ENCODE measurements around the gene SNAP25.

SNAP25 gene

DNA sequence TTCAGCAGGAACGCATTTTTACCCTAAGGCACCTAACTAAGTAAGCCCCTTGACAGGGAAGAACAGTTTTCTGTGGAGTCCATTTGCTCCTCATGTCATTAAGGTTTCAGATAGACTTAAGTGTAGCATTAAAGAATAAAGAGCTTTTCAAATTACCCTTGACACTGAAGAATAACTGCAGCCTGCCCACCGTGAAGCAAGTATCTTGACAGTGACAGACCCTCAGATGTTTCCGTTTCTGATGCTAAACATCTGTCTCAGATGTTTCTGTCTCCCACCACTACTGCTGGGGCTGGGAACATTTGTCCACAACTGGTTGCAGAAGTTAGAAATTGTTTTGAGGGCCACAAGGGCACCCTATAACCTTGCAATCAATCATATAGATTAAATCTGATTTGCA lies 50.0 kb downstream of the SNAP25 start (continued):
- TF ChIP-seq, protein P1, sequence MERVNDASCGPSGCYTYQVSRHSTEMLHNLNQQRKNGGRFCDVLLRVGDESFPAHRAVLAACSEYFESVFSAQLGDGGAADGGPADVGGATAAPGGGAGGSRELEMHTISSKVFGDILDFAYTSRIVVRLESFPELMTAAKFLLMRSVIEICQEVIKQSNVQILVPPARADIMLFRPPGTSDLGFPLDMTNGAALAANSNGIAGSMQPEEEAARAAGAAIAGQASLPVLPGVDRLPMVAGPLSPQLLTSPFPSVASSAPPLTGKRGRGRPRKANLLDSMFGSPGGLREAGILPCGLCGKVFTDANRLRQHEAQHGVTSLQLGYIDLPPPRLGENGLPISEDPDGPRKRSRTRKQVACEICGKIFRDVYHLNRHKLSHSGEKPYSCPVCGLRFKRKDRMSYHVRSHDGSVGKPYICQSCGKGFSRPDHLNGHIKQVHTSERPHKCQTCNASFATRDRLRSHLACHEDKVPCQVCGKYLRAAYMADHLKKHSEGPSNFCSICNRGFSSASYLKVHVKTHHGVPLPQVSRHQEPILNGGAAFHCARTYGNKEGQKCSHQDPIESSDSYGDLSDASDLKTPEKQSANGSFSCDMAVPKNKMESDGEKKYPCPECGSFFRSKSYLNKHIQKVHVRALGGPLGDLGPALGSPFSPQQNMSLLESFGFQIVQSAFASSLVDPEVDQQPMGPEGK (tag by site-specific recombination; IDR thresholded peaks at IDR 0.05) = no peak
- TF ChIP-seq ZNF2 (tag by site-specific recombination; IDR thresholded peaks at IDR 0.05) = no peak
- TF ChIP-seq, protein P2, sequence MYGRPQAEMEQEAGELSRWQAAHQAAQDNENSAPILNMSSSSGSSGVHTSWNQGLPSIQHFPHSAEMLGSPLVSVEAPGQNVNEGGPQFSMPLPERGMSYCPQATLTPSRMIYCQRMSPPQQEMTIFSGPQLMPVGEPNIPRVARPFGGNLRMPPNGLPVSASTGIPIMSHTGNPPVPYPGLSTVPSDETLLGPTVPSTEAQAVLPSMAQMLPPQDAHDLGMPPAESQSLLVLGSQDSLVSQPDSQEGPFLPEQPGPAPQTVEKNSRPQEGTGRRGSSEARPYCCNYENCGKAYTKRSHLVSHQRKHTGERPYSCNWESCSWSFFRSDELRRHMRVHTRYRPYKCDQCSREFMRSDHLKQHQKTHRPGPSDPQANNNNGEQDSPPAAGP (tag by site-specific recombination; IDR thresholded peaks at IDR 0.05) = no peak
- TF ChIP-seq IKZF3 (tag by site-specific recombination; IDR thresholded peaks at IDR 0.05) = no peak

DNA sequence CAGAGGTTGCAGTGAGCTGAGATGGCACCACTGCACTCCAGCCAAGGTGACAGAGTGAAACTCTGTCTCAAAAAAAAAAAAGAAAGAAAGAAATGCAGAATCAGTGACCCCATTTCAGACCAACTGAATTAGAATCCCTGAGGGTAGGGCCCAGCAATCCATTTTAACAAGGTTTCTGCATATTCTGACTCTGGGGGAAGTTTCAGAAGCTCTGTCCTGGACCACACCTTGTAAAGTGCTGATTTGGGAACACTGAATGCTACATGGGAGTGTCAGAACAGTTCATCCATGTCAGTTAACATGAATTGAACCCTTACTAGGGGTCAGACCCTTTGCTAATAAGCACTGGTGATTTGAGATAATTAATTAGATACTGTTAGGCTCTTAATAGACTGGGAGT lies 52.0 kb downstream of the SNAP25 start:
- Histone ChIP-seq H3K4me1 (ENCODE audit: control insufficient read depth, insufficient read depth, low read length) (no peaks in the 10 kb centered on the region), H3K9me3 (ENCODE audit: control insufficient read depth, insufficient read depth, low read depth, low read length) (no peaks in the 10 kb centered on the region), H3K27ac (ENCODE audit: extremely low read depth, low read depth, low read length) (no peak overlapping the region), H3K4me3 (ENCODE audit: low read depth, low read length) (no peak overlapping the region), H3K36me3 (ENCODE audit: control insufficient read depth in 2 of 2, insufficient read depth in 1 of 2, low read length in 2 of 2) (no peaks in the 10 kb centered on the region)
- TF ChIP-seq ZIC2 (tag by site-specific recombination; IDR thresholded peaks at IDR 0.05) = no peak
- no peak for TF ChIP-seq ZNF621 (tag by site-specific recombination; IDR thresholded peaks at IDR 0.05)
- TF ChIP-seq, protein P3, sequence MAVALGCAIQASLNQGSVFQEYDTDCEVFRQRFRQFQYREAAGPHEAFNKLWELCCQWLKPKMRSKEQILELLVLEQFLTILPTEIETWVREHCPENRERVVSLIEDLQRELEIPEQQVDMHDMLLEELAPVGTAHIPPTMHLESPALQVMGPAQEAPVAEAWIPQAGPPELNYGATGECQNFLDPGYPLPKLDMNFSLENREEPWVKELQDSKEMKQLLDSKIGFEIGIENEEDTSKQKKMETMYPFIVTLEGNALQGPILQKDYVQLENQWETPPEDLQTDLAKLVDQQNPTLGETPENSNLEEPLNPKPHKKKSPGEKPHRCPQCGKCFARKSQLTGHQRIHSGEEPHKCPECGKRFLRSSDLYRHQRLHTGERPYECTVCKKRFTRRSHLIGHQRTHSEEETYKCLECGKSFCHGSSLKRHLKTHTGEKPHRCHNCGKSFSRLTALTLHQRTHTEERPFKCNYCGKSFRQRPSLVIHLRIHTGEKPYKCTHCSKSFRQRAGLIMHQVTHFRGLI (tag by site-specific recombination; IDR thresholded peaks at IDR 0.05) = no peak
- no peak for TF ChIP-seq SP3 (tag by site-specific recombination; IDR thresholded peaks at IDR 0.05)
- no peak for TF ChIP-seq GLIS1 (tag by site-specific recombination; IDR thresholded peaks at IDR 0.05)
- POLR2A ChIA-PET = no interaction called here
- CTCF ChIA-PET = no interaction called here

DNA sequence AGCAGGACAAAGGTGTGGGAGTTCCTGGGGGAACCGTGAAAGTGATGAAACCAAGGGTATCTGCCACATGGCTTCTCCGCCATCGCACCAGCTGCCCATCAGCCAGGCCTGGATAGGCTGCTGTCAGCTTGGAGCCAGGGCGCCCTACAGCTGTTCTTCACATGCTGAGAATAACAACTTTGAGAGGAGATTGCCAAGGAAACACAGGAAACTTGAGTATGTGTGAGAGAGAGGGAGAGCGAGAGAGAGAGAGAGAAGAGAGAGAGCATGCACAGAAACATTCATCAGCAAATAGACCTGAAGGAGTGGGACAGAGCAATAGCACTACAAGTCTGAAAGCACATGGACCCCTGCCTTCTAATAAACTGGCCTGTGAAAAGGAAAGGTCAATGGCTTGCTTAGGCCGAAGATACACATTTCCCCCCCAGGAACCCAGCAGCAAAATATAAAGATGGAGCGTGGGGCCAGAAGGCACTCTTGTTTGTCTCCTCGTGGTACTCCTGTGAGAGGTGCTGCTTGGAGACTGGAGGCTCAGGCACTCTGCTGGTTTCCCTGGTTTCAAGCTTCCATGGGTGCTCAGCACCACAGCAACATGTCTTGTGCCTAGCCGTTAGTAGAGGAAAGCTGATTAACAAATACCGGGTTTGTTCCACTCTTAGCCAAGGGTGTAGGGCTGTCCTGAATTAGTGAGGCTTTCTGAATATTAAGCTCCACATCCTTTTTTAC lies 53.0 kb downstream of the SNAP25 start:
- no peaks in the 10 kb centered on the region for H3K9me3 ChIP-seq (ENCODE audit: control insufficient read depth, insufficient read depth, low read depth, low read length)
- TF ChIP-seq ZNF596 (tag by site-specific recombination; IDR thresholded peaks at IDR 0.05) = peak; percentile 76
- TF ChIP-seq, protein P4, sequence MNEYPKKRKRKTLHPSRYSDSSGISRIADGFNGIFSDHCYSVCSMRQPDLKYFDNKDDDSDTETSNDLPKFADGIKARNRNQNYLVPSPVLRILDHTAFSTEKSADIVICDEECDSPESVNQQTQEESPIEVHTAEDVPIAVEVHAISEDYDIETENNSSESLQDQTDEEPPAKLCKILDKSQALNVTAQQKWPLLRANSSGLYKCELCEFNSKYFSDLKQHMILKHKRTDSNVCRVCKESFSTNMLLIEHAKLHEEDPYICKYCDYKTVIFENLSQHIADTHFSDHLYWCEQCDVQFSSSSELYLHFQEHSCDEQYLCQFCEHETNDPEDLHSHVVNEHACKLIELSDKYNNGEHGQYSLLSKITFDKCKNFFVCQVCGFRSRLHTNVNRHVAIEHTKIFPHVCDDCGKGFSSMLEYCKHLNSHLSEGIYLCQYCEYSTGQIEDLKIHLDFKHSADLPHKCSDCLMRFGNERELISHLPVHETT (tag by site-specific recombination; IDR thresholded peaks at IDR 0.05) = no peak
- no peak for TF ChIP-seq ZNF366 (tag by site-specific recombination; conservative IDR thresholded peaks at IDR 0.05)
- H3K4me1 ChIP-seq (ENCODE audit: control insufficient read depth, insufficient read depth, low read length) = no peaks in the 10 kb centered on the region
- no peaks in the 10 kb centered on the region for H3K36me3 ChIP-seq (ENCODE audit: control insufficient read depth in 2 of 2, insufficient read depth in 1 of 2, low read length in 2 of 2)
- H3K4me3 ChIP-seq (ENCODE audit: low read depth, low read length) = no peak overlapping the region
- H3K27ac ChIP-seq (ENCODE audit: extremely low read depth, low read depth, low read length) = no peak overlapping the region
- POLR2A ChIA-PET = no interaction called here
- CTCF ChIA-PET = interaction anchor here (0.6 to 0.8 kb wide), 2 partner anchors 92 to 293 kb away, joined by 3 to 4 read pairs; no protein-coding TSS in a partner anchor
